Measurements from ENCODE around the gene IKBKE.

DNA sequence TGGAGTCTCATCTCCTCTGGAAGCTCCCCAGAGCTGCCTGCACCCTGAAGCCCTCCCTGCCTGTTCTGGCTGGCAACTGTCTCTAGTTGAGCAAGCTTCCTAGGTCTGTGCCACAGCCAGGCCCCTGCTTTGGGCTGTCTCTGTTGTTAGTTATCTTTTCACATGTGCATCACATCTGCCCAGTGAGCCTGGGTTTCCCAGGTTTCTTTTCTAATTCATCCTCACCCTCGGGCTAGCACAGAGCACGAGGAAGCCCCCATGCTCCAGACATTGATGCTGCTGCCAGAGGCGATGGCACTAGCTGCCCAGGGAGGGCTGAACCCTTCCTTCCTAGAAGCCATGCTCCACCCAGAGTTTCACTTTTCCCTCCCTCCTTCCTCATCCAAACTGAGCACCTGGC is 64.3 kb downstream of the IKBKE start:
- TF ChIP-seq, protein P1, sequence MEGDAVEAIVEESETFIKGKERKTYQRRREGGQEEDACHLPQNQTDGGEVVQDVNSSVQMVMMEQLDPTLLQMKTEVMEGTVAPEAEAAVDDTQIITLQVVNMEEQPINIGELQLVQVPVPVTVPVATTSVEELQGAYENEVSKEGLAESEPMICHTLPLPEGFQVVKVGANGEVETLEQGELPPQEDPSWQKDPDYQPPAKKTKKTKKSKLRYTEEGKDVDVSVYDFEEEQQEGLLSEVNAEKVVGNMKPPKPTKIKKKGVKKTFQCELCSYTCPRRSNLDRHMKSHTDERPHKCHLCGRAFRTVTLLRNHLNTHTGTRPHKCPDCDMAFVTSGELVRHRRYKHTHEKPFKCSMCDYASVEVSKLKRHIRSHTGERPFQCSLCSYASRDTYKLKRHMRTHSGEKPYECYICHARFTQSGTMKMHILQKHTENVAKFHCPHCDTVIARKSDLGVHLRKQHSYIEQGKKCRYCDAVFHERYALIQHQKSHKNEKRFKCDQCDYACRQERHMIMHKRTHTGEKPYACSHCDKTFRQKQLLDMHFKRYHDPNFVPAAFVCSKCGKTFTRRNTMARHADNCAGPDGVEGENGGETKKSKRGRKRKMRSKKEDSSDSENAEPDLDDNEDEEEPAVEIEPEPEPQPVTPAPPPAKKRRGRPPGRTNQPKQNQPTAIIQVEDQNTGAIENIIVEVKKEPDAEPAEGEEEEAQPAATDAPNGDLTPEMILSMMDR (IDR thresholded peaks at IDR 0.05) = no peak
- TF ChIP-seq POLR2A (IDR thresholded peaks at IDR 0.05) = no peak

Measured in thyroid gland (tissue), 4 donors.